ENCODE data around the gene ACTR2.
"Not testable (repeated sequence)": the region's sequence is repeated elsewhere in the genome, so short reads cannot be mapped to it uniquely, and the experiment has no call there.

ACTR2 gene

GRCh38 chr2:65231121-65231520 lies 3.5 kb downstream of the ACTR2 start:
- Histone ChIP-seq H3K4me3 (ENCODE audit: low read length in 2 of 2) (no peak overlapping the region), H3K4me1 (ENCODE audit: control insufficient read depth, insufficient read depth, low read length) (peaks cover 24% of the 10 kb centered on the region), H3K27ac (ENCODE audit: low read length) (no peak overlapping the region)

DNA sequence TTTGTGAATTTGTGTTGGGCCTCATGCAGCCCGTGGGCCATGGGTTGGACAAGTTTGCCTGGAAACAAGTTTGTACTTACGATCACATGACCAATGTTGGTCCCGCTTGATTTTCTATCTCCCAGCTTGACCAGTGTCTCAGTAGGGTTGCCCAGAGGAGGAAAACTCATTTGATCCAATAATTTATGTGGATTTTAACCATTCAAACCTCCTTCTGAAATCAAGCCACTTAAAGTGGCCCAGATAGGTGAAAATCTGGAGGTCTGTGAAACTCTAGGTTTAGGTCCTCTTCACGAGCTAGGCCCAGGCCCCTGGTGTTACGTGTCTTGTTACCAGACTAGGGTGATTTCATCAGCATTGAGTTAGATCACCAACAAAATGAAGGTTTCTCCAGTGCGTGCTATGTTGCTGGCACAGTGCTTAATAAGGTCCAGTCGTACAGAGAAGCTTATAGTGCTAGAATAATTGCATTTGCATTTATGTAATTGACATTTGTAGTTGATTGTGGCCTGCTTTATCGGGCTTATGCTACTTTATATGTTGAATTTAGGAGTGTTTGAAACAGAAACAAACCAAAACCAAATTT lies 4.4 kb downstream of the ACTR2 start:
- H3K9ac ChIP-seq (ENCODE audit: low read length in 2 of 2), result no peak overlapping the region
- no peaks in the 10 kb centered on the region for H3K36me3 ChIP-seq (ENCODE audit: control insufficient read depth in 2 of 2, insufficient read depth in 2 of 2, low read length in 2 of 2)
- peaks cover 19% of the 10 kb centered on the region for H3K4me1 ChIP-seq (ENCODE audit: control insufficient read depth, insufficient read depth, low read length)
- peak overlapping the region; percentile 37 for H3K27ac ChIP-seq (ENCODE audit: low read length)
- H3K4me3 ChIP-seq (ENCODE audit: low read length in 2 of 2), result no peak overlapping the region
- H3K27me3 ChIP-seq (ENCODE audit: control insufficient read depth in 1 of 2, insufficient read depth in 2 of 2, low read length in 2 of 2), result no peaks in the 10 kb centered on the region
- no peaks in the 10 kb centered on the region for H3K9me3 ChIP-seq (ENCODE audit: control insufficient read depth in 2 of 2, low read length in 2 of 2)

More at GRCh38 chr2:65231121-65231520, 3.5 kb downstream of the ACTR2 start:
- Histone ChIP-seq H3K36me3 (ENCODE audit: control insufficient read depth in 2 of 2, insufficient read depth in 2 of 2, low read length in 2 of 2) (no peaks in the 10 kb centered on the region), H3K9me3 (ENCODE audit: control insufficient read depth in 2 of 2, low read length in 2 of 2) (no peaks in the 10 kb centered on the region), H3K9ac (ENCODE audit: low read length in 2 of 2) (no peak overlapping the region), H3K27me3 (ENCODE audit: control insufficient read depth in 1 of 2, insufficient read depth in 2 of 2, low read length in 2 of 2) (no peaks in the 10 kb centered on the region)

- Histone ChIP-seq H3K4me3 (ENCODE audit: low read length in 2 of 2) (no peak overlapping the region), H3K27ac (ENCODE audit: low read length) (peak overlapping the region; percentile 37), H3K27me3 (ENCODE audit: control insufficient read depth in 1 of 2, insufficient read depth in 2 of 2, low read length in 2 of 2) (no peaks in the 10 kb centered on the region), H3K36me3 (ENCODE audit: control insufficient read depth in 2 of 2, insufficient read depth in 2 of 2, low read length in 2 of 2) (no peaks in the 10 kb centered on the region), H3K9ac (ENCODE audit: low read length in 2 of 2) (no peak overlapping the region), H3K4me1 (ENCODE audit: control insufficient read depth, insufficient read depth, low read length) (peaks cover 16% of the 10 kb centered on the region), H3K9me3 (ENCODE audit: control insufficient read depth in 2 of 2, low read length in 2 of 2) (no peaks in the 10 kb centered on the region)
Observed at GRCh38 chr2:65232636-65233035, 5.0 kb downstream of the ACTR2 start.

DNA sequence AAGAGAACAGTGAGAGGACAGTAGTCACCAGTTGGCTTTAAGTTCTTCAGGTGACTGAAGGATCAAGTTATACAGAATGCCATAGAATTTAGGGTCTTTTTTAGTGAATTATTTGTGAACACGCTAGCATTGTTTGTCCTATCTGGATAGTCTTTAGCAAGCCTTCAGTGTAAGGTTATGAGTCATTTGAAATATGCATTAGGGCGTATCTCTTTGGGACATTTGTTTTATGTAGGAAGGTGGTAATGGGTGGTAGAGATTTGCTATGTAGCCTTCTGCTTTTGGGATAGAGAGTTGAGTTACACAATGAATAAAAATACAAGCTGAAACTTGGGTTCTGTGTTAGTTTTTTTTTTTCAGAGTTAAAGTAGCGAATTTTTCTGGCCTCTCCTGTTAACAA lies 13.0 kb downstream of the ACTR2 start:
- Histone ChIP-seq H3K27me3 (ENCODE audit: control insufficient read depth in 1 of 2, insufficient read depth in 2 of 2, low read length in 2 of 2) (no peaks in the 10 kb centered on the region), H3K4me3 (ENCODE audit: low read length in 2 of 2) (no peak overlapping the region), H3K9me3 (ENCODE audit: control insufficient read depth in 2 of 2, low read length in 2 of 2) (no peaks in the 10 kb centered on the region), H3K4me1 (ENCODE audit: control insufficient read depth, insufficient read depth, low read length) (no peaks in the 10 kb centered on the region), H3K27ac (ENCODE audit: low read length) (no peak overlapping the region), H3K36me3 (ENCODE audit: control insufficient read depth in 2 of 2, insufficient read depth in 2 of 2, low read length in 2 of 2) (peaks cover 0 to 10% of the 10 kb centered on the region in 2 donors), H3K9ac (ENCODE audit: low read length in 2 of 2) (no peak overlapping the region)

DNA sequence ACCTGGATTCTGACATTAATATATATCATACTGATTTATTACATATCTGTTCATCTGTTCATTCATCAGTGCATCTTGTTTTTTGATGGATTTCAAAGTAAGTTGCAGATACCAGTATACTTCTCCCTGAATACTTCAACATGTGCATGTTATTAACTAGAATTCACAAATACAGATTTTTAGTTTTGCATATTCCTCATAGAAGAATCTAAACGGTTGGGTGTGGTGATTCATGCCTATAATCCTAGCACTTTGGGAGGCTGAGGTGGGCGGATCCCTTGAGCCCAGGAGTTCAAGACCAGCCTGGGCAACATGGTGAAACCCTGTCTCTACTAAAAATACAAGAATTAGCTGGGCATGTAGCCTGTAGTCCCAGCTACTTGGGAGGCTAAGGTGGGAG lies 16.8 kb downstream of the ACTR2 start:
- not testable (repeated sequence) for H3K27ac ChIP-seq (ENCODE audit: low read length); H3K9ac ChIP-seq (ENCODE audit: low read length in 2 of 2); H3K4me3 ChIP-seq (ENCODE audit: low read length in 2 of 2); H3K27me3 ChIP-seq (ENCODE audit: control insufficient read depth in 1 of 2, insufficient read depth in 2 of 2, low read length in 2 of 2); H3K9me3 ChIP-seq (ENCODE audit: control insufficient read depth in 2 of 2, low read length in 2 of 2); H3K4me1 ChIP-seq (ENCODE audit: control insufficient read depth, insufficient read depth, low read length)
- H3K36me3 ChIP-seq (ENCODE audit: control insufficient read depth in 2 of 2, insufficient read depth in 2 of 2, low read length in 2 of 2), result peaks cover 0 to 12% of the 10 kb centered on the region in 2 donors

GRCh38 chr2:65252640-65253039 lies 25.0 kb downstream of the ACTR2 start:
- Histone ChIP-seq H3K9ac (ENCODE audit: low read length in 2 of 2) (no peak overlapping the region), H3K36me3 (ENCODE audit: control insufficient read depth in 2 of 2, insufficient read depth in 2 of 2, low read length in 2 of 2) (peaks cover under 1 to 6% of the 10 kb centered on the region in 2 donors), H3K9me3 (ENCODE audit: control insufficient read depth in 2 of 2, low read length in 2 of 2) (no peaks in the 10 kb centered on the region), H3K27me3 (ENCODE audit: control insufficient read depth in 1 of 2, insufficient read depth in 2 of 2, low read length in 2 of 2) (no peaks in the 10 kb centered on the region), H3K27ac (ENCODE audit: low read length) (no peak overlapping the region), H3K4me1 (ENCODE audit: control insufficient read depth, insufficient read depth, low read length) (no peaks in the 10 kb centered on the region), H3K4me3 (ENCODE audit: low read length in 2 of 2) (no peak overlapping the region)

DNA sequence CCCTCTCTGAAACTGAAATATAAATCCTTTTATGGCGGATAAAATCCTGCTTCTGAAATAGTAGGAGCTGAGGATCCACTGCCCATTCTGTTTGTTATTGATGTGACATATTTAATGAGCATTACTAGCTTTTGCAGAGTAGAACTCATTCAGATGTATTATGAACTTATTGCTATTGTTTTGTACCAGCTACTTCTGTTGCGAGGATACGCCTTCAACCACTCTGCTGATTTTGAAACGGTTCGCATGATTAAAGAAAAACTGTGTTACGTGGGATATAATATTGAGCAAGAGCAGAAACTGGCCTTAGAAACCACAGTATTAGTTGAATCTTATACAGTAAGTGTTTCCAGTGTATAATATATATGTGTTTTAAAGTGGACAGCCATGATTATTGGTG lies 27.7 kb downstream of the ACTR2 start:
- no peak overlapping the region for H3K27ac ChIP-seq (ENCODE audit: low read length)
- H3K27me3 ChIP-seq (ENCODE audit: control insufficient read depth in 1 of 2, insufficient read depth in 2 of 2, low read length in 2 of 2), result no peaks in the 10 kb centered on the region
- no peaks in the 10 kb centered on the region for H3K4me1 ChIP-seq (ENCODE audit: control insufficient read depth, insufficient read depth, low read length)
- no peaks in the 10 kb centered on the region for H3K9me3 ChIP-seq (ENCODE audit: control insufficient read depth in 2 of 2, low read length in 2 of 2)
- no peak overlapping the region for H3K9ac ChIP-seq (ENCODE audit: low read length in 2 of 2)
- H3K4me3 ChIP-seq (ENCODE audit: low read length in 2 of 2), result no peak overlapping the region
- H3K36me3 ChIP-seq (ENCODE audit: control insufficient read depth in 2 of 2, insufficient read depth in 2 of 2, low read length in 2 of 2), result peaks cover 0 to 9% of the 10 kb centered on the region in 2 donors

DNA sequence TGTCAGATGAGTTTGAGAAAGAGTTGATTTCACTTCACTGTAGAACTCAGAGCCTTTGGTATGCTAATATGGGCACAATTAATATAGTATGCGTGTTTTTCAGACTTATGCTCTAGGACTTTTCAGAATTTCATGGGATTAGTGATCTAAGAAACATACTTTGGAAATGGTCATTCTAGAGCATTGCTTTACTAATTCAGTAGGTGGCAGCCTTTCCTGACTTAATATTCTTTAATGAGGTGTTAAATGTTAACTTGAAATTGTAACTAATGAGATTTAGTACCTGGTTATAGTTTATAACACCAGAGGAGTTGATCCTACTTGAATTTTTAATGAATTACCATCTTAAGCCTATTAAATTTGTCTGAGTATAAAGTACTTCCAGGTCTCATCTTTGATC lies 28.4 kb downstream of the ACTR2 start:
- Histone ChIP-seq H3K4me3 (ENCODE audit: low read length in 2 of 2) (no peak overlapping the region), H3K27me3 (ENCODE audit: control insufficient read depth in 1 of 2, insufficient read depth in 2 of 2, low read length in 2 of 2) (no peaks in the 10 kb centered on the region), H3K9ac (ENCODE audit: low read length in 2 of 2) (no peak overlapping the region), H3K36me3 (ENCODE audit: control insufficient read depth in 2 of 2, insufficient read depth in 2 of 2, low read length in 2 of 2) (peaks cover 0 to 11% of the 10 kb centered on the region in 2 donors), H3K4me1 (ENCODE audit: control insufficient read depth, insufficient read depth, low read length) (no peaks in the 10 kb centered on the region), H3K9me3 (ENCODE audit: control insufficient read depth in 2 of 2, low read length in 2 of 2) (no peaks in the 10 kb centered on the region), H3K27ac (ENCODE audit: low read length) (no peak overlapping the region)

- not testable (repeated sequence) for H3K9me3 ChIP-seq (ENCODE audit: control insufficient read depth in 2 of 2, low read length in 2 of 2); H3K27me3 ChIP-seq (ENCODE audit: control insufficient read depth in 1 of 2, insufficient read depth in 2 of 2, low read length in 2 of 2); H3K4me3 ChIP-seq (ENCODE audit: low read length in 2 of 2); H3K9ac ChIP-seq (ENCODE audit: low read length in 2 of 2); H3K27ac ChIP-seq (ENCODE audit: low read length); H3K4me1 ChIP-seq (ENCODE audit: control insufficient read depth, insufficient read depth, low read length)
- H3K36me3 ChIP-seq (ENCODE audit: control insufficient read depth in 2 of 2, insufficient read depth in 2 of 2, low read length in 2 of 2), result peaks cover 0 to 10% of the 10 kb centered on the region in 2 donors
Observed at GRCh38 chr2:65257866-65258265, 30.2 kb downstream of the ACTR2 start.

DNA sequence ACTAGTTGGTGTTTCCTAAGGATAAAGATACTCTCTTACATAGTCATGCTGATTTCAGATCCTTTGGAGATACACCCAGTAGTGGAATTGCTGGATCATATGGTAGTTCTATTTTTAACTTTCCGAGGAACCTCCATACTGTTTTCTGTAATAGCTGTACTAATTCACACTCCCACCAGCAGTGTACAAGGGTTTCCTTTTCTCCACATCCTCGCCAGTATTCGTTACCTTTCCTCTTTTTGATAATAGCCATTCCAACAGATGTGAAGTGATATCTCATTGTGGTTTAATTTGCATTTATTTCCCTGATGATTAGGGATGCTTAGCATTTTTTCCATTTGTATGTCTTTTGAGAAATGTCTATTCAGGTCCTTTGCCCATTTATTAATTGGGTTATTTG lies 34.0 kb downstream of the ACTR2 start:
- H3K9ac ChIP-seq (ENCODE audit: low read length in 2 of 2), result no peak overlapping the region
- H3K36me3 ChIP-seq (ENCODE audit: control insufficient read depth in 2 of 2, insufficient read depth in 2 of 2, low read length in 2 of 2), result peaks cover 1 to 8% of the 10 kb centered on the region in 2 donors
- no peak overlapping the region for H3K4me3 ChIP-seq (ENCODE audit: low read length in 2 of 2)
- no peaks in the 10 kb centered on the region for H3K9me3 ChIP-seq (ENCODE audit: control insufficient read depth in 2 of 2, low read length in 2 of 2)
- H3K4me1 ChIP-seq (ENCODE audit: control insufficient read depth, insufficient read depth, low read length), result no peaks in the 10 kb centered on the region
- H3K27ac ChIP-seq (ENCODE audit: low read length), result no peak overlapping the region
- no peaks in the 10 kb centered on the region for H3K27me3 ChIP-seq (ENCODE audit: control insufficient read depth in 1 of 2, insufficient read depth in 2 of 2, low read length in 2 of 2)

DNA sequence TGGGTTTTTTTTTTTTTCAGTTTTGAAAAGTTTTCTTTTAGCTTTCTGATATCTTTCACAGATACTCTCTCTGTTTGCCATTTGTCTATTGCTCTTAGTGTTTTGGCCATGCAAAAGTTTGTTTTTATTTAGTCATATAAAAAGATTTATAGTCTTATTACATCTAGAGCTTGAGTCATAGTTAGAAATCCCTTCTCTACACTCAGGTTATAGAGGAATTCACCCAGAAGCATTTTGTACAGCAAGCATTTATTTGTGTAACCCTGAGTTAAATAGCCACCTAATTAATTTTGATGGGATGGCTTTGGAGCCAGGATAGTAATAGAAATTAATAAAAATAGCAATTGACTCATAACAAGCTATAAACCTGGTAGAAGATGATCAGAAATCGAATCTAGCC lies 35.6 kb downstream of the ACTR2 start:
- Histone ChIP-seq H3K4me3 (ENCODE audit: low read length in 2 of 2) (no peak overlapping the region), H3K36me3 (ENCODE audit: control insufficient read depth in 2 of 2, insufficient read depth in 2 of 2, low read length in 2 of 2) (peaks cover 6 to 9% of the 10 kb centered on the region in 2 donors), H3K9ac (ENCODE audit: low read length in 2 of 2) (no peak overlapping the region), H3K27me3 (ENCODE audit: control insufficient read depth in 1 of 2, insufficient read depth in 2 of 2, low read length in 2 of 2) (no peaks in the 10 kb centered on the region), H3K27ac (ENCODE audit: low read length) (no peak overlapping the region), H3K9me3 (ENCODE audit: control insufficient read depth in 2 of 2, low read length in 2 of 2) (no peaks in the 10 kb centered on the region), H3K4me1 (ENCODE audit: control insufficient read depth, insufficient read depth, low read length) (no peaks in the 10 kb centered on the region)

Measured in stomach smooth muscle (tissue), 2 donors.